GM21576 (cell line): ENCODE results near the gene CILP2.

ENCODE experiments used
- ATAC-seq: cut with Tn5 transposase; IDR thresholded peaks from one replicate; pipeline ENCODE4 v1.9.1; 2021; ENCODE audit warnings: mild to moderate bottlenecking, moderate library complexity; ENCODE audit not compliant: unreplicated experiment

CILP2 gene

GRCh38 chr19:19544257-19544953, 6.3 kb downstream of the CILP2 start:
- no peak for ATAC-seq

DNA sequence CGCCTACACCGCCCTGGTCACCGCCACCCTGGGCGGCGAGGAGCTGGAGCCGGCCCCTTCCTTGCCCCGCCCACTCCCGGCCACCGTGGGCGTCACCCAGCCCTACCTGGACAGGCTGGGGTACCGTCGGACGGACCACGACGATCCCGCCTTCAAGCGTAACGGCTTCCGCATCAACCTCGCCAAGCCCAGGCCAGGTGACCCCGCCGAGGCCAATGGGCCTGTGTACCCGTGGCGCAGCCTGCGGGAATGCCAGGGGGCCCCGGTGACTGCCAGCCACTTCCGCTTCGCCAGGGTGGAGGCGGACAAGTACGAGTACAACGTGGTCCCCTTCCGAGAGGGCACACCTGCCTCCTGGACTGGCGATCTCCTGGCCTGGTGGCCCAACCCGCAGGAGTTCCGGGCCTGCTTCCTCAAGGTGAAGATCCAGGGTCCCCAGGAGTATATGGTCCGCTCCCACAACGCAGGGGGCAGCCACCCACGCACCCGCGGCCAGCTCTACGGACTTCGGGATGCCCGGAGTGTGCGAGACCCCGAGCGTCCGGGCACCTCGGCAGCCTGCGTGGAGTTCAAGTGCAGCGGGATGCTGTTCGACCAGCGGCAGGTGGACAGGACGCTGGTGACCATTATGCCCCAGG, 7.0 kb downstream of the CILP2 start:
- no peak for ATAC-seq

DNA sequence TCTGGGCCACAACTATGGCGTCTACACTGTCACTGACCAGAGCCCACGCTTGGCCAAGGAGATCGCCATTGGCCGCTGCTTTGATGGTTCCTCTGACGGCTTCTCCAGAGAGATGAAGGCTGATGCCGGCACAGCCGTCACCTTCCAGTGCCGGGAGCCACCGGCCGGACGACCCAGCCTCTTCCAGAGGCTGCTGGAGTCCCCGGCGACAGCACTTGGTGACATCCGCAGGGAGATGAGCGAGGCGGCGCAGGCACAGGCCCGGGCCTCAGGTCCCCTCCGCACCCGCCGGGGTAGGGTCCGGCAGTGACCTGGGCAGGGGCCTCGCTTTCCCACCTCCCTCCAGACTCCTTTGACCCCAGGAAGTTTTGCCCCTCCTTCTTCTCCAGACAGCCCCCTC, 7.6 kb downstream of the CILP2 start:
- no peak for ATAC-seq

GRCh38 chr19:19546751-19547162, 8.7 kb downstream of the CILP2 start:
- no peak for ATAC-seq

DNA sequence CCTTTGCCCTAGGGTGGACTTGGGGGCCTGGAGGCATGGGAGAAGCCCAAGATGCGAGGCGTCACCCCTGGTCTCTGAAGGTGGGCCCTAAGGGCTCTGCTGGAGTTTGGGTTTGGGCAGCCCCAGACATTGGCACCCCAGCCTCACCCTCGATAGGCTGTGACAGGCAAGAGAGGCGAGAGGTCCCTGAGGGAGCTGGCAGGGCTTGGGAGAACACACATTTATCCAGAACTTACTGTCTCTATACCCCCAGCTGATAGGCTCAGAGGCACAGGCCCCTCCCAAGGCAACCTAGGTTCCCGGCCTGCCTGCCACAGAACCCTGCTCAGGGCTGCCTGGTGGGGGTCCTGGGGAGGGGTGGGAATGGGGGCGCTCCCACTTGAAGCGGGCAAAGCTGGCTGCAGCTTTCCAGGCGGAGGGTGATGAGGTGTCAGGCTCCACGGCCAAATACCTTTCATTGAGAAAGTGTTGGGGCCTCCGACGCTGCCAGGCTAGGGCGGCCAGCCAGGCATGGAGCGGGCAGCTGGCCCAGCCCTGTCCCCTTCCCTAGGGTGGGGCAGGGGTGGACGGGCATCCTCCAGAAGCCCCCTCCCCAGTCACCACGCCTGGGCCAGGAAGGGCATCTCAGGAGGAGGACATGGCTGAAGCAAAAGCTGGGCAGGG, 9.7 kb downstream of the CILP2 start:
- no peak for ATAC-seq

DNA sequence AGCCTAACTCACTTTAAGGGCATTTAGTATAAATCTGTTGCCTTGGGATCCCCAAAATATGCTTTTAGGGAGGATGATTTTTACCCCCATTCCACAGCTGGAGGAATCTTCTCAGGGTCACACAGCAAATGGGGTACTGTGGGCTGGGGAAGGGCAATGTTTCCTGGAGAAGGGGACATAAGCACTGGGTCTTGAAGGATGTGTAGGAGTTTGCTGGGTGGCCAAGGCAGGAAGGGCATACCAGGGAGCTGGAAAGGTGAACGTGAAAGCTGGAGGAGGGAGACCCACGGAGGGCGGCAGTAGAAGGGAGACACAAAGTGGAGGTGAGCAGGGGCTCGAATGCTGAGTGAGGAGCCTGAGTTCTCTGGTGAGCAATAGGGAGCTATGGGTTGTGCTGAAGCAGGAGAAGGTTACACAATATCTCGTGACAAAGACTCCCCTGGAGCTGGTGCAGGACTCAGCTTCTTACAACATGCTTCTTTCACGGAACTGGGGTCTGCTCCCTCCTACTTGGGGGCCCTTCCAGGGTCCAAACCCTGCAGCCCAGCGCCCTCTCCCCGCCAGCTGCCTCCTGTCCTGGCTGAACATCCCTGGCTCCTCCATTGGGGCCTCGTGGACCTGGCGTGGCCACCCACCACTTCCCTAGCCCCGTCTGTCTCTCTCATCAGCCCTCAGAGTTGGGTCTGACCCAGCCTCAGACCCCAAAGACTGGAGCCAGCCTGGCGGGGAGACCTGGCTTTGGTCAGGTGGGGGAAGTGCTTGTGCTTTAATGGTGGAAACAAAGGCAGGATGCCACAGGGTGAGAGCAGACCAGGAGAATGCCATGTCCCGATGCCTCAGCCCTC, 11.1 kb downstream of the CILP2 start:
- ATAC-seq, result no peak

DNA sequence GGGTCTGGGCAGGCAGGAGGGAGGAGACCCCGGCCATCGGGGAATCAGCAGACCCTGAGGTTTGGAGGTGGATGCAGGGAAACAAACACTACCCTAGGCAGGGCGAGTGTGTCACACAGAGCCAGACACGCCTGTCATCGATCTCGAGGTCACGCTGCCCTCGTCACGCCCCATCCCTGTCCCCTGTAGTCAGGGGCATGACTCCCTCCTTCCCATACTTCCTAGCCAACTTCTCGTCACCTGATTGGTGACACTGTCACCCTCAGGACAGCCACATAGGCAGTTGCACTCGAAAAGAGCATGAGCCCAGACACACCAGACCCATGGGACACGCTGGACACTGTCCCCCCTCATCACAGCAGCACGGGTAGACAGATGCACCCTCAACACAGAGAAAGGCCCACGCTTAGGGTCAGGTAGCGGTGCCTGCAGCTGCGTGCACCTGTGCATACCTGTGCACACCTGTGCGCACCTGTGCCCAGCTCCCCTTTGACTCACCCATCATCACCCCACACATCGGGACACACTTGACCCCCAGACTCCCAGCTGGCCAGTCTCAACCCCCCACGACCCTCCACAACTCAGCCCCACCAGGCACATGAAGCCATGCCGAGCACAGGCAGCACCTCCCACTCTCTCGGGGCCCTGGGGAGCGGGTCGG, 11.9 kb downstream of the CILP2 start:
- ATAC-seq, result no peak

DNA sequence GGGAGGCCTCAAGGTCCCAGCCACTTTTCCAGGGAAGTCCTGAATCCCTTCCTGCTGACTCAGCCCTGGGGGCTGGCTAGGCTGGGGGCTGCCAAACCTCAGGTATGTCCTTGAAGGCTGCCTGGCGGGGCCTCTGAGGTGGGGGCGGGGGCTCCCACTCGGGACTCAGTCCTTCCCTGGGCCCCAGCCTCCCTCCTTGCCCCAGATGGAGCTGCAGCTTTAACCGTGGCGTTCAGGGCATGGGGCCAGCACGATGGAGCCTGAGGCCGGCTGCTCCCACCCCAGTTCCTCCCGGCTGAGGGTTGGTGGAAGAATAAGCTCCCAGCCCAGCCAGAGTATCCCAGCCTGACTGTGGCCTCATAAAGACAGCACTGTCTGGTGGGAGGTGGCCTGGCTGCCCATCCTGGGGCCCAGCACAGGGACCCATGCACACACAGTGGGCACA, 12.4 kb downstream of the CILP2 start:
- no peak for ATAC-seq

DNA sequence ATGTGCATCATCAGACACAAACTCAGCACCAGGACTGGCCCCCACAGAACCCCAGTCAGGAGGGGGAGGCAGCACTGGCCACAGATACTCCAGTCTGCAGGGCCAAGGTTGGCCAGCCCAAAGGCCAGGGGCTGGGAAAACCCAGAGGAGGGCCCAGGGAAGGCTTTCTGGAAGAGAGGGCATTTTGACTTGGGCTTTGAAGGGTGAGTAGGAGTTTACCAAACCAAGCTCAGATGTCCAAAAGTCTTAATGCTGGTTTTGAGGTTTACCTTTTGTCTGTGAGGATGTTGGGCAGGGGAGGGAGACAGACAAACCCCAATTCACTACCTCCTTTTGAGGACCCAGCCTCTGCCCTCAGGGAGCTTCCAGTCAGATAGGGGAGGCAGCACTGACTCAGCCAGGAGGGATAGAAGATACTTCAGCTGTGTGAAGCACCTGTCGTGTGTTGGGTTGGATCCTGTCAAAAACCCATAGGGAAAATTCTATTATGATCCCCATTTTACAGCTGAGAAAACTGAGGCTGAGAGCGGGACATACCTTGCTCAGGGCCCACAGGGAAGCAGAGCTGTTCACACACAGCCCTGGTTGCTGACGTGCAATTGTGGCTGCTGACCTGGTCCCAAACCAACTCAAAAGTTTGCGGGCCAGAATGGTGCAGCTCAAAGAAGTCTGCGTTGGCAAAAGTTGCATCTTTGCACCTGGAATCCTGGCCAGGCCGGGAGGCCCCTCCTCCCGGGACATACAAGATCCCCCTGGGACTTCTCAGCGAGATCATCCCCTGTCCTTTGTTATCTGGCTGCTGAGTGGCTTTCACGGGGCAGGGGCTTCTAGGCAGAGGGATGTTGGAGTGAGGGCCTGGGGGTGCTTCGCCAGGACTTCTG, 13.1 kb downstream of the CILP2 start:
- no peak for ATAC-seq

GRCh38 chr19:19551853-19552192, 13.8 kb downstream of the CILP2 start:
- ATAC-seq, result no peak

- no peak for ATAC-seq
Observed at GRCh38 chr19:19552798-19553197, 14.7 kb downstream of the CILP2 start.

GRCh38 chr19:19553670-19554069, 15.6 kb downstream of the CILP2 start:
- ATAC-seq, result no peak

DNA sequence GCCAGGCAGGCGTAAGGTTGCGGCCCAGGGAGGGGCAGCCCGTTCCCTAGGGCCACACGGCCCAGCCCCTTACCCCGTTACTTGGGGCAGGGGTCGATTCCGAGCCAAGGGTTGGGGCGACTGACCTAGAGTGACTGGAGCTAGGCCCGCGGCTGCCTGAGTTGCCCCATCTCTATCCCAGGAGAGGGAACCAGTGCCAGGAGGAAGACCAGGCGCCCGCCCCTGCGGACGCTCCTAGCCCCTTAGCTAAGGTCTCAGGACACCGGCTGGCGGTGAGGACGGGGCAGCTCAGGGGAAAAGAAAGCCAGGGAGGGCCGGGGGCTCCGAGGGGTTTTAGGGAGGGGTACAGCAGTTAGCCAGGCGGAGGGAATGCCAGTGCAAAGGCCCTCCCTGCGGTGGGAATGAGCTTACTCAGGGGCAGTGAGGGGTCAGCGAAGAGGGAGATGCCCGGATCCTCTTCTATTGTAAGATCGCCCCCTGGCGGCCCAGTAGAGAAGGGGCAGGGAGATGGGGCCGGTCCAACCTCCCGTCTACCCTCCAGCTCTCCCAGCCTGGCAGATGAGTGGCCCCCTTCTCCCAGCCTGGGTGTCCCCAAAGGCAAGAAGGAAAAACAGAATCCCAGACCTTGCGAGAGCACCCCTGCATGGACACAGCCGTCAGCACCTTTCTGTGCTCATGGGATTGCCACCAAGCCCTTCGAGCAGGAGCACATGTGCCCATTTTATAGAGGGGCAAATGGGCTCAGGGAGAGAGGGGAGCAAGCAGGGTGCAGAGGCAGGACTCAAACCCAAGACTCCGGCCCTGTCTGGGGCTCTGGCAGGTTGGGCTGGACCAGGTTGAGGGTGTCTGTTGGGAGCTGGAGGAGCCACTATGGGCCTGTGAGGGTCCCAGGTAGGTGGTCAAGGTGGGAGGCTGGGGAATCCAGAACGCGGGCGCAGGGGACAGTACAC, 16.3 kb downstream of the CILP2 start:
- ATAC-seq, result no peak

GRCh38 chr19:19558055-19558454, 20.0 kb downstream of the CILP2 start:
- no peak for ATAC-seq

GRCh38 chr19:19558636-19559035, 20.6 kb downstream of the CILP2 start:
- no peak for ATAC-seq

GRCh38 chr19:19559931-19560330, 21.9 kb downstream of the CILP2 start:
- ATAC-seq, result no peak

GRCh38 chr19:19561946-19562664, 24.0 kb downstream of the CILP2 start:
- no peak for ATAC-seq
